Measurements from ENCODE around the gene EVI5L. TPM values are rescaled to one million over a fixed set of nuclear protein-coding genes. Genes with fewer than 3 reads are reported as not detected.

EVI5L gene
- total and polyA plus RNA-seq, 2 of the 4 experiments (the other 2 are of a cell fraction): 12.7 to 14.6 TPM

- peaks cover 1% of the 10 kb centered on the region; the same call in 1 of the 2 replicates for H3K4me1 ChIP-seq (ENCODE audit: control insufficient read depth, insufficient read depth, low read length)
- H3K23ac ChIP-seq (ENCODE audit: low read depth, low read length): no peak overlapping the region
- ChIA-PET CTCF (no interaction called here), POLR2A (ENCODE audit: unreplicated experiment) (no interaction called here)
- H3K14ac ChIP-seq (replicated peaks; ENCODE audit: low read depth, low read length): no peak overlapping the region
- no peak overlapping the region for H3K18ac ChIP-seq (ENCODE audit: low read depth, low read length)
- no peak overlapping the region for H2AFZ ChIP-seq (replicated peaks; ENCODE audit: low read length, poor library complexity)
- H4K91ac ChIP-seq (ENCODE audit: insufficient read depth, low read depth, low read length): no peak overlapping the region
- H2BK120ac ChIP-seq (ENCODE audit: low read depth, low read length): no peak overlapping the region
- no peak overlapping the region for H4K5ac ChIP-seq (ENCODE audit: low read depth, low read length)
- intact Hi-C loops (cut with micrococcal nuclease): no loop called here
- H3K4ac ChIP-seq (ENCODE audit: low read depth, low read length): no peak overlapping the region
- no peak overlapping the region for H3K4me2 ChIP-seq (ENCODE audit: low read depth, low read length)
- H4K8ac ChIP-seq (ENCODE audit: low read depth in 2 of 2, low read length in 2 of 2): no peak overlapping the region
- H2AK5ac ChIP-seq (ENCODE audit: low read depth, low read length): no peak overlapping the region
- no peak overlapping the region for H3K4me3 ChIP-seq (ENCODE audit: insufficient read depth, low read depth, low read length)
- no peak overlapping the region for H3K27ac ChIP-seq (ENCODE audit: insufficient read depth, low read length)
- no peak overlapping the region for H2BK20ac ChIP-seq (ENCODE audit: low read depth, low read length)
- DNase-seq: no peak
- H3K36me3 ChIP-seq (ENCODE audit: control insufficient read depth, insufficient read depth, low read length): no peaks in the 10 kb centered on the region
- TF ChIP-seq RFX5 (IDR thresholded peaks at IDR 0.05; ENCODE audit: low read depth, low read length) (no peak), MAFK (IDR thresholded peaks at IDR 0.05; ENCODE audit: low read depth, low read length) (no peak)
- peaks cover 29% of the 10 kb centered on the region for H3K9me1 ChIP-seq (ENCODE audit: insufficient read depth, low read length)
- H3K56ac ChIP-seq (ENCODE audit: extremely low read depth, insufficient read depth, low read length): no peak overlapping the region
- dilution Hi-C loops (cut with HindIII; ENCODE audit: low sequenced_read_pairs, unreplicated experiment): no loop called here
- H2AK9ac ChIP-seq (replicated peaks; ENCODE audit: low read depth, low read length, poor library complexity): peak overlapping the region; percentile 39
- no peaks in the 10 kb centered on the region for H3K27me3 ChIP-seq (ENCODE audit: control insufficient read depth, insufficient read depth, low read length)
- BruUV-seq (replicated peaks): no TSS peak
- 97% methylated on average over 11 of the region's 12 CpGs; no CpG with 5 or more reads in 1 of the 2 experiments for WGBS, 2 experiments (ENCODE audit: extremely low coverage in 2 of 2, insufficient read length in 1 of 2)
- H4K20me1 ChIP-seq (ENCODE audit: insufficient read depth, low read length): peaks cover 29% of the 10 kb centered on the region
- in situ Hi-C loops (cut with MboI; ENCODE audit: low sequenced_read_pairs): no loop called here
- no peak overlapping the region for H2BK15ac ChIP-seq (ENCODE audit: low read depth, low read length)
- peaks cover 27 to 44% of the 10 kb centered on the region in 2 experiments for H3K79me1 ChIP-seq (ENCODE audit: low read depth in 1 of 2, low read length in 2 of 2)
- no peak overlapping the region for H3K9ac ChIP-seq (ENCODE audit: low read depth, low read length)
- peak overlapping the region; percentile 72 for H2BK5ac ChIP-seq (ENCODE audit: low read depth, low read length, poor library complexity, severe bottlenecking)
- H3K9me3 ChIP-seq (ENCODE audit: control insufficient read depth, insufficient read depth, low read length): no peaks in the 10 kb centered on the region; the same call in 1 of the 2 replicates
- ATAC-seq (ENCODE audit: low read depth): no peak
Observed at GRCh38 chr19:7842661-7843294, 12.8 kb downstream of the EVI5L start.
